GM19372 (cell line): Measurements from ENCODE around the gene UGT1A4.
"Not testable (repeated sequence)": the region's sequence is repeated elsewhere in the genome, so short reads cannot be mapped to it uniquely, and the experiment has no call there.

Experiments used
- ATAC-seq: cut with Tn5 transposase; IDR thresholded peaks from one replicate; pipeline ENCODE4 v1.9.1; 2021; ENCODE audit warnings: mild to moderate bottlenecking, low read depth, moderate library complexity; ENCODE audit not compliant: unreplicated experiment

The UGT1A4 gene

DNA sequence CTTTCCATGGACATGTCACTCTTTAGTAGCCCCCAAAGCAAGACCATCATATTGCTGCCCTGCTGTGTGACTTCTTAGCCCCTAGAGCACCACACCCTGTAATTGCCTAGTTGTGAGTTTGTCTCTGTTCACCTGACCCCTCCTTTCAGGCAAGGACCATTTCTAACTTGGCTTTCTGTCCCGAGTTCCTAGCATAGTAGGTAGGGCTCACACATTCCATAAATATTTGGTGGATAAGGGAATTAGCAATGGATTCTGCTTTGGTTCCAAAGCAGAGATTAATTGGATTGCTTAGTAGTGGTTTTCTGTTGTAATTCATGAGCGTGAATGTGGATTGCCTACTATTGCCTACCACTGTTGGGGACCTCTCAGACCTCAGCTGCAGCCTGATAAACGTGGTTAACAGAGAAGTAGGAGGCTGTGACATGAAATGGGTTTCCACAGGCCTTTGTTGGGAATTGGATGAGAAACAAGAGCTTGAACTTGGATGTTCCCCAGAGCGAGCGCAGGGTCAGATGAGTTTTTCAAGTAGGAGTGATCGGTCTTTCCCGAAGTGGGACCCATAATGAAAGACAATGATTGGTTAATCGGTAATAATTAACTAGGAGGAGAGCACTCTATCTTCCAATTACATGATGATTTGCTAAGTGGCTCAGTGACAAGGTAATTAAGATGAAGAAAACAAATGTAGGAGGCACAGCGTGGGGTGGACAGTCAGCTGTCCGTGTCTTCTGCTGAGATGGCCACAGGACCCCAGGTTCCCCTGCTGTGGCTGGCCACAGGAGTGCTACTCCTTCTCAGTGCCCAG is 28.1 kb downstream of the UGT1A4 start:
- ATAC-seq, result no peak

DNA sequence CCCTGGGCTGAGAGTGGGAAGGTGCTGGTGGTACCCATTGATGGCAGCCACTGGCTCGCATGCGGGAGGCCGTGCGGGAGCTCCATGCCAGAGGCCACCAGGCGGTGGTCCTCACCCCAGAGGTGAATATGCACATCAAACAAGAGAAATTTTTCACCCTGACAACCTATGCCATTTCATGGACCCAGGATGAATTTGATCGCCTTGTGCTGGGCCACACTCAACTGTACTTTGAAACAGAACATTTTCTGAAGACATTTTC is 28.7 kb downstream of the UGT1A4 start:
- no peak for ATAC-seq

GRCh38 chr2:233750689-233751088 is 32.2 kb downstream of the UGT1A4 start:
- not testable (repeated sequence) for ATAC-seq

DNA sequence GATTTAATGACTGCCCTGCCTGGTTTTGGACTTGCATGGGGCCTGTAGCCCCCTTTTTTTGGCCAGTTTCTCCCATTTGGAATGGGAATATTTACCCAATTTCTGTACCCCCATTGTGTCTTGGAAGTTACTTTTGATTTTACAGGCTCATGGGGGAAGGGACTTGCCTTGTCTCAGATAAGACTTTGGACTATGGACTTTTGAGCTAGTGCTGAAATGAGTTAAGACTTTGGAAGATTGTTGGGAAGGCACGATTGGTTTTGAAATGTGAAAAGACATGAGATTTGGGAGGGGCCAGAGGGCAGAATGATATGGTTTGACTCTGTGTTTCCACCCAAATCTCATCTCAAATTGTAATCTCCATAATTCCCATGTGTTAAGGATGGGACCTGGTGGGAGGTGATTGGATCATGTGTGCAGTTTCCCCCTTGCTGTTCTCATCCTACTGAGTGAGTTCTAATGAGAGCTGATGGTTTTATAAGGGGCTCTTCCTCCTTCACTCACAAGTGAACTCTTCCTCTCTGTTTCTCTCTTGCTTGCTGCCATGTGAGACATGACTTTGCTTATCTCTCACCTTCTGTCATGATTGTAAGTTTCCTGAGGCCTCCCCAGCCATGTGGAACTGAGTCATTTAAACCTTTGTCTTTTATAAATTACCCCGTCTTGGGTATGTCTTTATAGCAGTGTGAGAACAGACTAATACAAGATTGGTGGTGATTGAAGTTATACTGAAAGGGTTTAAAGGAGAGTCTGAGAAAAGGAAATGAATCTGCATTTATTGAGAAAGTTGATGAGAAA is 32.9 kb downstream of the UGT1A4 start:
- ATAC-seq, result not testable (repeated sequence)

- no peak for ATAC-seq
These were observed 36.5 kb downstream of the UGT1A4 start for GRCh38 chr2:233754872-233755611.

DNA sequence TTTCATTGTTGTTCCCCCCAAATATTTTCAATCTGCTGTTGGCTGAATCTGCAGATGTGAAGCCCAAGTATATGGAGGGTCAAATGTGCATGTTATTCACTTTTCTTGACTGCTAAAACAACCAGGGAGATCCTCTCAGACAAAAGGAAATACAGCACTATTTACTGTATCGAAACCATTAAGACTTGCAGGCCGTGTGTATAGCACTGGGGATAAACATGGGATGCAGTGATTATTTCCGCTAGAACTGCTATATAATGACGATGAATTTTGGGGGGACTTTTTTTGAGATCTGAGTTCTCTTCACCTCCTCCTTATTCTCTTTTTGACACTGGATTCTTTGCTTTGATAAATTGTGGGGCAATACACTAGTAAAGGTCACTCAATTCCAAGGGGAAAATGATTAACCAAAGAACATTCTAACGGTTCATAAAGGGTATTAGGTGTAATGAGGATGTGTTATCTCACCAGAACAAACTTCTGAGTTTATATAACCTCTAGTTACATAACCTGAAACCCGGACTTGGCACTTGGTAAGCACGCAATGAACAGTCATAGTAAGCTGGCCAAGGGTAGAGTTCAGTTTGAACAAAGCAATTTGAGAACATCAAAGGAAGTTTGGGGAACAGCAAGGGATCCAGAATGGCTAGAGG is 38.0 kb downstream of the UGT1A4 start:
- no peak for ATAC-seq

- ATAC-seq, result no peak
These were observed 39.6 kb downstream of the UGT1A4 start for GRCh38 chr2:233758141-233758540.

DNA sequence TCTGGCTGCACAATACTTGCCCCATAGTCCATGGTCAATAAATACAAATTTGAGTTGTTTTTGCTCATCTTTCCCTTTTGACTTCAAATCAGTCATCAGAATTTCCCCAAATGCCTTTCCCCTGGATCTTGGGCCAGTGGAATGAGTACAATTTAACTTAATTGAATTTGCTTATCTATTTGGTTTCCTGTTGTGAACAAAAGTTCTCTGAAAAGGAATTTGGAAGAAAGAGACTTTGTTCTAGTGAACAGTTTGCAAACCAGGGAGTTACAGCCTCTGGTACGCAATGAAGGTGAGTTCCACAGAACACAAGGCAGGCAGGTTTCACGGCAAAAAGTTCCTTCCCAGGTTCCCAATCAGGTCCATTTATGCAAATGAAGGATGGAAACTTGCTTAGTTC is 40.3 kb downstream of the UGT1A4 start:
- no peak for ATAC-seq

- no peak for ATAC-seq
These were observed 41.5 kb downstream of the UGT1A4 start, which contains the start of gene UGT1A1 for GRCh38 chr2:233760043-233760442. Gene UGT1A1, plus strand, starts transcription at chr2:233760270. Its CDS starts 18 bp downstream, at chr2:233760288.

GRCh38 chr2:233761040-233761769 is 42.7 kb downstream of the UGT1A4 start:
- no peak for ATAC-seq

DNA sequence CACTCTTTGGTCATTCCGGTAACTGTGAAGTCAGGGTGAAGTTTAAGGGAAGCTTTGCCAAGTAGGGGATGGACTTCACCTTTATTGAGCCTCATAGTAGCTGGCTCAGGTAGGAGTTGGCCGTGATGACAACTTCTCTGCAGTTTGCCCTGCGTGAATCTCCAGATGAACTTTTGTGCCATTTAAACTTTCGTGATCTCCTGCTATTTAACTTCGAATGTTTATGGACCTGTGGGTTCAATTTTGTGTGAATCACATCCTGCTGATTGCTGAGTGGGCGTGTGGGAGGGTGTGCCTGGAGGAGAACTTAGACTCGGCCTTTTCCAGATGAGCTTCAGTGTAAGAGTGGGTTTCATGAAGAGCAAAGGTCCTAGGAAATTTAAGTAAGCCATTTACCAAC is 45.7 kb downstream of the UGT1A4 start:
- no peak for ATAC-seq

- no peak for ATAC-seq
These were observed 46.2 kb downstream of the UGT1A4 start for GRCh38 chr2:233764761-233765160.

DNA sequence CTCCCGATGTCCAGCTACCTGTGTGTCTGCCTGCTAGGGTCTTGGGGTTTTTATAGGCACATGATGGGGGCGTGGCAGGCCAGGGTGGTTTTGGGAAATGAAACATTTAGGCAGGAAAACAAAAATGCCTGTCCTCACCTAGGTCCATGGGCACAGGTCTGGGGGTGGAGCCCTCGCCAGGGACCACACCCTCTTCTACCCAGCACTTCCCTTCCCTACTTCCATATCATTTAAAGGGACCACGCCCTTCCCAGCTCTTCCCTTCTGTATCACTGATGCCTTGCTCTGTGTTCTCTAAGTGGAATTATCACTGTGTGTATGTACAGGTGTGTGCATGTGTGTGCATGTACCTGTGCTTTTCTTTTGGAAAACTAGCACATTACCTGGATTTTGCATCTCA is 47.9 kb downstream of the UGT1A4 start:
- no peak for ATAC-seq

GRCh38 chr2:233768076-233768475 is 49.5 kb downstream of the UGT1A4 start:
- no peak for ATAC-seq

GRCh38 chr2:233769260-233769659 is 50.7 kb downstream of the UGT1A4 start:
- ATAC-seq, result no peak

GRCh38 chr2:233772153-233772552 is 53.6 kb downstream of the UGT1A4 start:
- no peak for ATAC-seq

DNA sequence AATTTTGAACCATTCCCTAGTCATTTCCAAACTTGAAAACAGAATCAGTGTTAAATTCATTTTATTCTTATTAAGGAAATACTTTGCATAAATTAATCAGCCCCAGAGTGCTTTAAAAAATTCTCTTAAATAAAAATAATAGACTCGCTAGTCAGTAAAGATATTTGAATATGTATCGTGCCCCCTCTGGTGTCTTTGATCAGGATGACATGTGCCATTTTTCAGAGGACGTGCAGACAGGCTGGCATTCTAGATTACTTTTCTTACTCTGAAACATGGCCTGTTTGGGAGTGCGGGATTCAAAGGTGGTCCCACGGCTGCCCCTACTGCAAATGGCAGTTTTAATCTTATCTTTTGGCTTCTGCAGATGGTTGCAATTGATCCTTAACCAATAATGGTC is 54.0 kb downstream of the UGT1A4 start:
- ATAC-seq, result no peak

- ATAC-seq, result no peak
These were observed 55.3 kb downstream of the UGT1A4 start for GRCh38 chr2:233773854-233774253.

DNA sequence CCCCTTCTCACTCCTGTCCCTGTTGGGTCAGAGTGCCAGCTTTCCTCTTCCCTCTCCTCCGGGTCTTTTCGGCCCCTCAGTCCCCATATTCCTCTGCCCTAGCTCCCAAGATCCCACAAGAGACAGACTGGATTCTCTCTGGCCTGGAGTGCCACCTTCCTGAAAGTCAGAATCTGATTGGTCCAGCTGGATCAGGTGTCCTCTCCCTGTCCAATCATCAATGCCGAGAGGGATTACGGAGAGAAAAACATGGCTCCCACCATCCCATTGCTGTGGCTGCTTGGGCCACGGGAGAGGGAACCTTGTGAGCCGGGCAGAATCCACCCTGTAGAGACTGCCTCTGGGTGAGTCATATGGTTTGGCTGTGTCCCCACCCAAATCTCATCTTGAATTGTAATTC is 56.9 kb downstream of the UGT1A4 start:
- ATAC-seq, result no peak

GRCh38 chr2:233778030-233778429 is 59.5 kb downstream of the UGT1A4 start, which contains the start of gene MROH2A:
Gene MROH2A, plus strand, starts transcription at chr2:233778330. Its CDS starts 1,029 bp downstream, at chr2:233779359.
- ATAC-seq, result no peak
